HUES64 (cell line): ENCODE measurements around the gene CDH2.

Source experiments
- H3K27ac ChIP-seq: 2 replicates; pipeline ENCODE4 v1.7.0; 2013; ENCODE audit warnings: low read depth, low read length, inconsistent platforms
- H3K27me3 ChIP-seq: 2 replicates; pipeline ENCODE4 v1.6.1; 2013; ENCODE audit warnings: mild to moderate bottlenecking, low read length; ENCODE audit not compliant: insufficient read depth
- H3K36me3 ChIP-seq: 2 replicates; pipeline ENCODE4 v1.6.1; 2013; ENCODE audit warnings: mild to moderate bottlenecking, low read length; ENCODE audit not compliant: insufficient read depth
- H3K4me1 ChIP-seq: 2 replicates; pipeline ENCODE4 v1.6.1; 2013; ENCODE audit warnings: mild to moderate bottlenecking, low read length, moderate library complexity; ENCODE audit not compliant: insufficient read depth
- H3K4me3 ChIP-seq: 2 replicates; pipeline ENCODE4 v1.5.1; 2013; ENCODE audit warnings: mild to moderate bottlenecking, low read length, moderate library complexity
- H3K9ac ChIP-seq: 2 replicates; pipeline ENCODE4 v1.6.1; 2013; ENCODE audit warnings: mild to moderate bottlenecking, low read depth, low read length
- H3K9me3 ChIP-seq: 2 replicates; pipeline ENCODE4 v1.6.1; 2013; ENCODE audit warnings: low read depth, low read length; ENCODE audit not compliant: insufficient read depth
- WGBS: fragments of 150-250, 120-280 bp; methylation state at CpG from one replicate; pipeline ENCODE4 v1.1.7; 2013; ENCODE audit warnings: missing lambda C conversion rate; 5-methylcytosine and 5-hydroxymethylcytosine counted together

CDH2 gene

DNA sequence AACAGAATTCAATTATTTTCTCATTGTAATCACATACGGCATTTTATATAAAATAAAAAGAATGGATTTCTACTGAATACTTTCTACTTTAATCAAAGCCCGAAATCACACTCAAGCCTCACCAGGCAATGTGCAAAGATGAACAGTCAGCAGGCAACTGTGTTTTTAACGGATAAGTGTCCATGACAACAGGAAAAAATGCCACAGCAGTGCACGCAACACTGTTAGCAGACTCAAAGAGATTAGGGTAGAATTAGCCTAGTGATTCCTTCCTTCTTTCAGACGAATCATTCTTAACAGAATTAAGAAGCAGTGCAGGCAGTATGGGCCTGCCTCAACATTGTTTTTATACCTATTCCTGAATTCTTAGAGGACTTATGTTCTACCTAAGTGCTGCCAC is 135.6 kb downstream of the CDH2 start:
- no peaks in the 10 kb centered on the region for H3K36me3 ChIP-seq
- WGBS = 78% methylated on average over 5 of the region's 5 CpGs
- H3K4me1 ChIP-seq = peaks cover 43% of the 10 kb centered on the region
- no peak overlapping the region for H3K4me3 ChIP-seq
- no peaks in the 10 kb centered on the region for H3K9me3 ChIP-seq
- H3K9ac ChIP-seq = no peak overlapping the region; the same call in 1 of the 2 replicates
- H3K27ac ChIP-seq = no peak overlapping the region
- H3K27me3 ChIP-seq = no peaks in the 10 kb centered on the region

DNA sequence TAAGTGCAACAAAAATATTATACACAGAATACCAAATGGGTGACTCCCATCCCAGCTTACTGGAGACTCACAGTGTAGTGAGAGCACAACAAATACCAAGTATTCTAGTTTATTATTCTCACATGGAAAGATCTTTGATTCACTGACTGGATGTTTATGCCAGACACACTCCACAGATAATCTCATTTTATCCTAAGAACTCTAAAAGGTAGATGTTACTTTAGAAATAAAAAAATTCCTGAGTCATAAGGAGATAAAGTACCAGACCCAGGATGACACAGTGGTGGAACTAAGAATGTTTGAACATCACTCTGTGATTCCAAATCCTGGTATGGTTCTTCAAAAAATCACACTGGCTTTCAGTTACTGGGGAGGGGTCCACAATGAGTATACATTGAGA is 136.2 kb downstream of the CDH2 start:
- Histone ChIP-seq H3K4me3 (no peak overlapping the region), H3K36me3 (no peaks in the 10 kb centered on the region), H3K27ac (no peak overlapping the region; the same call in 1 of the 2 replicates), H3K9ac (no peak overlapping the region), H3K4me1 (peaks cover 43% of the 10 kb centered on the region), H3K9me3 (no peaks in the 10 kb centered on the region), H3K27me3 (no peaks in the 10 kb centered on the region)

- Histone ChIP-seq H3K36me3 (no peaks in the 10 kb centered on the region), H3K27ac (no peak overlapping the region), H3K9me3 (no peaks in the 10 kb centered on the region), H3K27me3 (no peaks in the 10 kb centered on the region), H3K9ac (no peak overlapping the region), H3K4me3 (no peak overlapping the region), H3K4me1 (peaks cover 43% of the 10 kb centered on the region)
- WGBS = 93% methylated on average over 2 of the region's 2 CpGs
These were observed 136.7 kb downstream of the CDH2 start for GRCh38 chr18:28040211-28040610.

GRCh38 chr18:28039691-28040090 is 137.2 kb downstream of the CDH2 start:
- Histone ChIP-seq H3K36me3 (no peaks in the 10 kb centered on the region), H3K27me3 (no peaks in the 10 kb centered on the region), H3K4me3 (no peak overlapping the region), H3K9ac (no peak overlapping the region), H3K9me3 (no peaks in the 10 kb centered on the region), H3K27ac (no peak overlapping the region), H3K4me1 (peaks cover 43% of the 10 kb centered on the region)
- WGBS = 99% methylated on average over 3 of the region's 3 CpGs

DNA sequence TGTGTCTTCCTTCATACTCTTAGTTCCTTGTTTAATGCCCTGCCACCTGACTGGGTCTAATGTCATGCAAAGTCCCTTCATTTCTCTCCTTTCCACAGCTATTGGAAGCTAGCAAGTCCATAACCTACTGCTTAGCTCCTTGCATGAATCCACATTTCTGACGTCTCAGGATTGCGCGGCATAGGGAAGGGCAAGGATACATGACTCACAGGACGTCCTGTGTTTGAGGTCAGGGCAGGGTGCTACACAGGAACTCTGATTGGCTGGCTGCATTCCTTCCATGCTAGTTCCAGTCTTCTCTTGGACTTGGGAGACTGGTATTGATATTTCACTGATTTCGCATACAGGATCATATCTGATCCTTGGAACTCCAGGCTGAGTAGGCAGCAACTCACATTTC is 137.9 kb downstream of the CDH2 start:
- no peaks in the 10 kb centered on the region for H3K27me3 ChIP-seq
- 84% methylated on average over 5 of the region's 5 CpGs for WGBS
- no peak overlapping the region for H3K27ac ChIP-seq
- H3K4me3 ChIP-seq = no peak overlapping the region
- H3K9ac ChIP-seq = no peak overlapping the region
- H3K36me3 ChIP-seq = no peaks in the 10 kb centered on the region
- no peaks in the 10 kb centered on the region for H3K9me3 ChIP-seq
- H3K4me1 ChIP-seq = peaks cover 45% of the 10 kb centered on the region

DNA sequence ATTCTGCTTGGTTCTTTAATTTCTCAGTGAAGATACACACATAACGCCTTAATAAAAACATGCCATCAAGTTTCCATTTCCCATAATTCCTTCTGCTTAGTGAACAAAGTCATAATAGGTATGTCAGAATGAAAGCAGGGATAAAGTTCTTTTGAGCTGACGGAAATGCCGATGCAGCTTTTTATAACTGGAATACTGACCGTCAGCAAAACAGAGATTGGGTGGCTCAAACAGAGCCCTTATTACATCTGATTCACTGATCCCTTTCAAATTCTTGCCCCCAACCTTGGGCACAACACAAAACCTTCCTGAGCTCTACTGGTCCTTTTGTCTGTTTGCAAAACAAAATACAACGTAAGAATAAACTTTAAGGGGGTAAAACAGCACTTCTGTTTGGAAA is 140.4 kb downstream of the CDH2 start:
- no peaks in the 10 kb centered on the region for H3K36me3 ChIP-seq
- H3K9me3 ChIP-seq = no peaks in the 10 kb centered on the region
- 0 out of 2 replicates have a peak overlapping the region, but pooled peaks have one; percentile 12 for H3K27ac ChIP-seq
- peaks cover 38% of the 10 kb centered on the region for H3K4me1 ChIP-seq
- no peak overlapping the region for H3K9ac ChIP-seq
- H3K4me3 ChIP-seq = no peak overlapping the region; the same call in 1 of the 2 replicates
- H3K27me3 ChIP-seq = no peaks in the 10 kb centered on the region
- 69% methylated on average over 5 of the region's 5 CpGs for WGBS

GRCh38 chr18:28034567-28034966 is 142.4 kb downstream of the CDH2 start:
- Histone ChIP-seq H3K36me3 (no peaks in the 10 kb centered on the region), H3K27ac (no peak overlapping the region), H3K27me3 (no peaks in the 10 kb centered on the region), H3K4me3 (no peak overlapping the region), H3K9ac (no peak overlapping the region), H3K9me3 (no peaks in the 10 kb centered on the region), H3K4me1 (peaks cover 32% of the 10 kb centered on the region)
- 94% methylated on average over 3 of the region's 5 CpGs for WGBS

GRCh38 chr18:28032177-28032576 is 144.8 kb downstream of the CDH2 start:
- Histone ChIP-seq H3K9ac (no peak overlapping the region), H3K36me3 (no peaks in the 10 kb centered on the region), H3K27me3 (no peaks in the 10 kb centered on the region), H3K27ac (no peak overlapping the region), H3K9me3 (no peaks in the 10 kb centered on the region), H3K4me1 (peaks cover 29% of the 10 kb centered on the region), H3K4me3 (no peak overlapping the region)
- 82% methylated on average over 1 of the region's 2 CpGs for WGBS

GRCh38 chr18:28030458-28030857 is 146.5 kb downstream of the CDH2 start:
- no peaks in the 10 kb centered on the region for H3K9me3 ChIP-seq
- H3K4me1 ChIP-seq = peaks cover 12% of the 10 kb centered on the region
- WGBS = 100% methylated on average over 1 of the region's 1 CpG
- no peak overlapping the region for H3K27ac ChIP-seq
- H3K27me3 ChIP-seq = no peaks in the 10 kb centered on the region
- H3K4me3 ChIP-seq = no peak overlapping the region
- H3K9ac ChIP-seq = no peak overlapping the region
- H3K36me3 ChIP-seq = no peaks in the 10 kb centered on the region

DNA sequence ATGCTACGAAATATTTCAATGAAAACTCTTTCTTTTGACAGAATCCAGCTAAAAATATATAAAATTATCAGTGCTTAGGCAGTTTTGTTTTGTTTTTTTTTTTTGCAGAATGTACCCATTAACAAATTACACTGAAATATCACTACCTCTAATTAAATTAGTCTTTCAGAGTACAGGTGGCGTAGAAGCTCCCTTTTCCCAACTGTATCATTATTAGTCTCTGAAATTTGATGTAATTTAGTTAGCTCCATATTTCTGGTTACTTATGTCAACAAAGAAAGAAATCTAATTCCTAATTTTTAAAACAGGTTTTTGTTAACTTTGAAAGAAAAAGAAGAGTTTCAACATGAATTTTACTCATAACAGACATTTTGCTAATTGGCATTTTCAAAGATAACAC is 149.2 kb downstream of the CDH2 start:
- H3K27ac ChIP-seq = no peak overlapping the region
- no peaks in the 10 kb centered on the region for H3K4me1 ChIP-seq
- no peak overlapping the region for H3K4me3 ChIP-seq
- H3K27me3 ChIP-seq = no peaks in the 10 kb centered on the region
- H3K9ac ChIP-seq = no peak overlapping the region
- H3K9me3 ChIP-seq = no peaks in the 10 kb centered on the region
- WGBS = 100% methylated on average over 2 of the region's 2 CpGs
- no peaks in the 10 kb centered on the region; the same call in 1 of the 2 replicates for H3K36me3 ChIP-seq

- WGBS = 94% methylated on average over 2 of the region's 3 CpGs
- no peaks in the 10 kb centered on the region for H3K27me3 ChIP-seq
These were observed 157.4 kb downstream of the CDH2 start for GRCh38 chr18:28019425-28020108.

GRCh38 chr18:28018351-28018750 is 158.6 kb downstream of the CDH2 start:
- Histone ChIP-seq H3K4me1 (no peaks in the 10 kb centered on the region), H3K9ac (no peak overlapping the region), H3K27me3 (no peaks in the 10 kb centered on the region), H3K4me3 (no peak overlapping the region), H3K27ac (no peak overlapping the region), H3K9me3 (no peaks in the 10 kb centered on the region), H3K36me3 (peaks cover 2% of the 10 kb centered on the region; the same call in 1 of the 2 replicates)

More at GRCh38 chr18:28019425-28020108, 157.4 kb downstream of the CDH2 start:
- no peaks in the 10 kb centered on the region; the same call in 1 of the 2 replicates for H3K36me3 ChIP-seq
- H3K4me1 ChIP-seq = no peaks in the 10 kb centered on the region
- no peak overlapping the region for H3K4me3 ChIP-seq
- no peak overlapping the region for H3K9ac ChIP-seq
- H3K9me3 ChIP-seq = no peaks in the 10 kb centered on the region
- no peak overlapping the region for H3K27ac ChIP-seq
